ENCODE measurements around the gene AJAP1.

The AJAP1 gene

DNA sequence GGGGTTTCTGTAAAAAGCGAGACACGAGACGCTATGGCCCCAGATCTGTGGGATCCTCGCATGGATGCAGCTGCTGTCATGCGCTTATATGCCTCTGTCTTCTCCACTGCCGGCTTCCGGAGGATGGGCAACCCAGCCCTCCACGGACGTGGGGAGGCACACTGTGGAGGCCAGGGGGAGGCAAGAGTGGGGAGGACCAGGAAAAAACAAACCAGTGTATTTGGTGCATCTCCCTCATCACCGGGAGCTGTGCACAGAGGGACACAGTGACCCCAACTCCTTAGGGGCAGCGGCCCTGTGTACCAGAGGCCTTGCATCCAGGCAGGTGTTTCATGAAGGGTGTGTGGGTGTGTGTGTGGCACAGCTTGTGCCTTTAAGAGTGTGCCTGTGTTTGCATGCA is 95.0 kb downstream of the AJAP1 start:
- no peak for ATAC-seq

DNA sequence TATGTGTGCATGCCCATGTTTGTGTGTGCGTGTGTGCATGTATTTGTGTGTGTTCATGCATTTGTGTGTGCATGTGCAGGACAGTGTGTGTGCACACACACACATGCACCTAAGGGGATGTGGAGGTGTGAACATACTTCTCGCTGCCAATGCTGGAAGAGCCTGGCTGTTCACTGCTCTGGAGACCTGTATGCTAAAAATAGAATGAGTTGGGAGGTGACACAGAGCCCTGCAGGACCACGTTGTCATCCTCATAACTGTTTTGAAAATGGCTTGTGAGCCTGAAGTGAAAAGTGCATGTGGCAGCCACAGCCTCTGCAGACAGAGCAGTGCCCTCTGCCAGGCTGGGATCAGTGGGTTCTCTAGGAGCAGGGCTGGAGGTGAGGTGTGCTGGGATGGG is 95.8 kb downstream of the AJAP1 start:
- TF ChIP-seq ZFP3 (CRISPR knock-in tag; IDR thresholded peaks at IDR 0.05) = no peak
- TF ChIP-seq RARB (CRISPR knock-in tag; IDR thresholded peaks at IDR 0.05) = no peak
- TF ChIP-seq OSR1 (CRISPR knock-in tag; IDR thresholded peaks at IDR 0.05) = no peak
- TF ChIP-seq ZC3H10 (CRISPR knock-in tag; IDR thresholded peaks at IDR 0.05) = no peak
- TF ChIP-seq TCF4 (CRISPR knock-in tag; IDR thresholded peaks at IDR 0.05; ENCODE audit: borderline replicate concordance) = no peak
- TF ChIP-seq ARNTL (CRISPR knock-in tag; IDR thresholded peaks at IDR 0.05; ENCODE audit: borderline replicate concordance, low read depth) = no peak
- ATAC-seq = no peak

More for the DNA sequence above, 95.0 kb downstream of the AJAP1 start:
- TF ChIP-seq TCF4 (CRISPR knock-in tag; IDR thresholded peaks at IDR 0.05; ENCODE audit: borderline replicate concordance) = no peak
- no peak for TF ChIP-seq ZNF565 (CRISPR knock-in tag; conservative IDR thresholded peaks at IDR 0.05; ENCODE audit: low read depth)
- no peak for TF ChIP-seq PPARA (CRISPR knock-in tag; IDR thresholded peaks at IDR 0.05; ENCODE audit: borderline replicate concordance)
- TF ChIP-seq ZFP30 (CRISPR knock-in tag; IDR thresholded peaks at IDR 0.05) = no peak
- TF ChIP-seq GLIS3 (CRISPR knock-in tag; IDR thresholded peaks at IDR 0.05) = no peak
- TF ChIP-seq, protein P1, sequence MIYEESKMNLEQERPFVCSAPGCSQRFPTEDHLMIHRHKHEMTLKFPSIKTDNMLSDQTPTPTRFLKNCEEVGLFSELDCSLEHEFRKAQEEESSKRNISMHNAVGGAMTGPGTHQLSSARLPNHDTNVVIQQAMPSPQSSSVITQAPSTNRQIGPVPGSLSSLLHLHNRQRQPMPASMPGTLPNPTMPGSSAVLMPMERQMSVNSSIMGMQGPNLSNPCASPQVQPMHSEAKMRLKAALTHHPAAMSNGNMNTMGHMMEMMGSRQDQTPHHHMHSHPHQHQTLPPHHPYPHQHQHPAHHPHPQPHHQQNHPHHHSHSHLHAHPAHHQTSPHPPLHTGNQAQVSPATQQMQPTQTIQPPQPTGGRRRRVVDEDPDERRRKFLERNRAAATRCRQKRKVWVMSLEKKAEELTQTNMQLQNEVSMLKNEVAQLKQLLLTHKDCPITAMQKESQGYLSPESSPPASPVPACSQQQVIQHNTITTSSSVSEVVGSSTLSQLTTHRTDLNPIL (CRISPR knock-in tag; IDR thresholded peaks at IDR 0.05; ENCODE audit: low read depth) = no peak
- TF ChIP-seq ZNF8 (CRISPR knock-in tag; IDR thresholded peaks at IDR 0.05) = no peak
- TF ChIP-seq, protein P2, sequence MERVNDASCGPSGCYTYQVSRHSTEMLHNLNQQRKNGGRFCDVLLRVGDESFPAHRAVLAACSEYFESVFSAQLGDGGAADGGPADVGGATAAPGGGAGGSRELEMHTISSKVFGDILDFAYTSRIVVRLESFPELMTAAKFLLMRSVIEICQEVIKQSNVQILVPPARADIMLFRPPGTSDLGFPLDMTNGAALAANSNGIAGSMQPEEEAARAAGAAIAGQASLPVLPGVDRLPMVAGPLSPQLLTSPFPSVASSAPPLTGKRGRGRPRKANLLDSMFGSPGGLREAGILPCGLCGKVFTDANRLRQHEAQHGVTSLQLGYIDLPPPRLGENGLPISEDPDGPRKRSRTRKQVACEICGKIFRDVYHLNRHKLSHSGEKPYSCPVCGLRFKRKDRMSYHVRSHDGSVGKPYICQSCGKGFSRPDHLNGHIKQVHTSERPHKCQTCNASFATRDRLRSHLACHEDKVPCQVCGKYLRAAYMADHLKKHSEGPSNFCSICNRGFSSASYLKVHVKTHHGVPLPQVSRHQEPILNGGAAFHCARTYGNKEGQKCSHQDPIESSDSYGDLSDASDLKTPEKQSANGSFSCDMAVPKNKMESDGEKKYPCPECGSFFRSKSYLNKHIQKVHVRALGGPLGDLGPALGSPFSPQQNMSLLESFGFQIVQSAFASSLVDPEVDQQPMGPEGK (CRISPR knock-in tag; IDR thresholded peaks at IDR 0.05; ENCODE audit: borderline replicate concordance) = no peak
- TF ChIP-seq, protein P3, sequence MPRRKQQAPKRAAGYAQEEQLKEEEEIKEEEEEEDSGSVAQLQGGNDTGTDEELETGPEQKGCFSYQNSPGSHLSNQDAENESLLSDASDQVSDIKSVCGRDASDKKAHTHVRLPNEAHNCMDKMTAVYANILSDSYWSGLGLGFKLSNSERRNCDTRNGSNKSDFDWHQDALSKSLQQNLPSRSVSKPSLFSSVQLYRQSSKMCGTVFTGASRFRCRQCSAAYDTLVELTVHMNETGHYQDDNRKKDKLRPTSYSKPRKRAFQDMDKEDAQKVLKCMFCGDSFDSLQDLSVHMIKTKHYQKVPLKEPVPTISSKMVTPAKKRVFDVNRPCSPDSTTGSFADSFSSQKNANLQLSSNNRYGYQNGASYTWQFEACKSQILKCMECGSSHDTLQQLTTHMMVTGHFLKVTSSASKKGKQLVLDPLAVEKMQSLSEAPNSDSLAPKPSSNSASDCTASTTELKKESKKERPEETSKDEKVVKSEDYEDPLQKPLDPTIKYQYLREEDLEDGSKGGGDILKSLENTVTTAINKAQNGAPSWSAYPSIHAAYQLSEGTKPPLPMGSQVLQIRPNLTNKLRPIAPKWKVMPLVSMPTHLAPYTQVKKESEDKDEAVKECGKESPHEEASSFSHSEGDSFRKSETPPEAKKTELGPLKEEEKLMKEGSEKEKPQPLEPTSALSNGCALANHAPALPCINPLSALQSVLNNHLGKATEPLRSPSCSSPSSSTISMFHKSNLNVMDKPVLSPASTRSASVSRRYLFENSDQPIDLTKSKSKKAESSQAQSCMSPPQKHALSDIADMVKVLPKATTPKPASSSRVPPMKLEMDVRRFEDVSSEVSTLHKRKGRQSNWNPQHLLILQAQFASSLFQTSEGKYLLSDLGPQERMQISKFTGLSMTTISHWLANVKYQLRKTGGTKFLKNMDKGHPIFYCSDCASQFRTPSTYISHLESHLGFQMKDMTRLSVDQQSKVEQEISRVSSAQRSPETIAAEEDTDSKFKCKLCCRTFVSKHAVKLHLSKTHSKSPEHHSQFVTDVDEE (CRISPR knock-in tag; IDR thresholded peaks at IDR 0.05) = no peak
- TF ChIP-seq, protein P4, sequence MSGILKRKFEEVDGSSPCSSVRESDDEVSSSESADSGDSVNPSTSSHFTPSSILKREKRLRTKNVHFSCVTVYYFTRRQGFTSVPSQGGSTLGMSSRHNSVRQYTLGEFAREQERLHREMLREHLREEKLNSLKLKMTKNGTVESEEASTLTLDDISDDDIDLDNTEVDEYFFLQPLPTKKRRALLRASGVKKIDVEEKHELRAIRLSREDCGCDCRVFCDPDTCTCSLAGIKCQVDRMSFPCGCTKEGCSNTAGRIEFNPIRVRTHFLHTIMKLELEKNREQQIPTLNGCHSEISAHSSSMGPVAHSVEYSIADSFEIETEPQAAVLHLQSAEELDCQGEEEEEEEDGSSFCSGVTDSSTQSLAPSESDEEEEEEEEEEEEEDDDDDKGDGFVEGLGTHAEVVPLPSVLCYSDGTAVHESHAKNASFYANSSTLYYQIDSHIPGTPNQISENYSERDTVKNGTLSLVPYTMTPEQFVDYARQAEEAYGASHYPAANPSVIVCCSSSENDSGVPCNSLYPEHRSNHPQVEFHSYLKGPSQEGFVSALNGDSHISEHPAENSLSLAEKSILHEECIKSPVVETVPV (CRISPR knock-in tag; IDR thresholded peaks at IDR 0.05) = no peak
- no peak for TF ChIP-seq ESRRG (CRISPR knock-in tag; IDR thresholded peaks at IDR 0.05)

DNA sequence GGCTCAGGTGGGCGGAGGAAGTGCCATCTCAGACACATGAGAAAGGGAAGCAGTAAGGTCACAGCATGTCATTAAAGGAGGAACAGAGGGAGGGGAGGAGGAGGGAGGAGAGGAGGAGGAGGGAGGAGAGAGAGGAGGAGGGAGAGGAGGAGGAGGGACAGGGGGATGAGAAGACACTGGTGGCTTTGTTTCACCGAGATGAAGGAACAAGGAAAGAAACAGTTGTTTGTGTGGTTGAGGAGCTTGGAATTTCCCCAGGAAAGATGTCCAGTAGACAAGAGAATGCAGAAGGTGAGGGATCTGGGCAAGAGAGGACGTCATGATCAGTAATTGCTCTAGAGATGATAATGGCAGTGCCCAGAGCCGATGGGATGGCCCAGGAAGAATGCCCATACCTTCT is 97.7 kb downstream of the AJAP1 start:
- no peak for ATAC-seq
- TF ChIP-seq BACH2 (CRISPR knock-in tag; IDR thresholded peaks at IDR 0.05; ENCODE audit: borderline replicate concordance) = no peak
- TF ChIP-seq, protein P2 (CRISPR knock-in tag; IDR thresholded peaks at IDR 0.05; ENCODE audit: borderline replicate concordance) = no peak
- TF ChIP-seq PPARA (CRISPR knock-in tag; IDR thresholded peaks at IDR 0.05; ENCODE audit: borderline replicate concordance) = no peak
- TF ChIP-seq RARB (CRISPR knock-in tag; IDR thresholded peaks at IDR 0.05) = no peak

DNA sequence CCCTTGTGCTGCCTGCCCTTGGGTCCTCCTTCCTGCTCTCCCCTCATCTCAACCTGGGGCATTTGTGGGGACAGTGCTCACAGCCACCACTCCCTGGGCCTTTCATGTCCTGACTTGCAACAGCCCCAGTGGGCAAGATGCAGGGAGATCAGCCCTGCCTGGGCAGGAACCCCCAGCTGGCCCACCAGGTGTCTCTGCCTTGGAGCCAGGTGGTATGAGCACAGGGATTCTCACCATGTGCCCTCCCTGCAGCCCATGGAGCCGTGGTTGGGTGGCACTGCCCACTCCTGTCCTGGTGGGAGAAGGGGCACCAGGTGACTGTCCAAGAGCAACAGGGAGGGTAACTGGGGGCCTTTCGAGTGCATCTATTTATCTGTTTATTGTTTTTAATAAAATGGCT is 100.4 kb downstream of the AJAP1 start:
- no peak for ATAC-seq
- no peak for TF ChIP-seq ZFP30 (CRISPR knock-in tag; IDR thresholded peaks at IDR 0.05)
- TF ChIP-seq ZC3H10 (CRISPR knock-in tag; IDR thresholded peaks at IDR 0.05) = no peak
- TF ChIP-seq CSDC2 (CRISPR knock-in tag; IDR thresholded peaks at IDR 0.05) = no peak
- no peak for TF ChIP-seq TCF4 (CRISPR knock-in tag; IDR thresholded peaks at IDR 0.05; ENCODE audit: borderline replicate concordance)
- no peak for TF ChIP-seq SNAI2 (CRISPR knock-in tag; IDR thresholded peaks at IDR 0.05)
- no peak for TF ChIP-seq RARB (CRISPR knock-in tag; IDR thresholded peaks at IDR 0.05)
- no peak for TF ChIP-seq GLIS3 (CRISPR knock-in tag; IDR thresholded peaks at IDR 0.05)
- no peak for TF ChIP-seq ZNF70 (CRISPR knock-in tag; IDR thresholded peaks at IDR 0.05)
- no peak for TF ChIP-seq ZNF565 (CRISPR knock-in tag; conservative IDR thresholded peaks at IDR 0.05; ENCODE audit: low read depth)
- TF ChIP-seq, protein P4 (CRISPR knock-in tag; IDR thresholded peaks at IDR 0.05) = no peak
